Right hindlimb (tissue), 1 donor: ENCODE data around the gene NEFH.
"Not testable (repeated sequence)": the region's sequence is repeated elsewhere in the genome, so short reads cannot be mapped to it uniquely, and the experiment has no call there.

Experiments
- DNase-seq: peaks from one replicate; pipeline ENCODE4 v3.0.0-alpha.2; 2018

NEFH gene

DNA sequence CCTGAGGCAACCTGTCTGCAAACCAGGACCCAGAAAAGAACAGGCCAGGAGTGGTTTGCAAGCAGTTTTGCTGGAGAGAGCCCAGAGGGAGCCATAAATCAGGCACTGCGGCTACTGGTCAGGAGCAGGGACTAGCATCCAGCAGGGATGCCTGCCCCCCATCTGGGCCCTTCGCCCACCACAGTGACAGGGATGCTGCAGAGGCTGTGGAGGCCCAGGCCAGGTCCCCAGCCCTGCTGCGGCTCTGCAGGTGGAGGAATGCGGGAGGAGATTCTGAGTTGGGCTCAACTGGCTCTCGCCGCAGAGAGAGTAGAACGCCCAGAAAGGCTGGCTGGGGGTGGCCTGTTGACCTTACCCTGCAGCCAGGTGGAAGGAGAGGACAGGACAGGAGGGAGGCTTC lies 16.4 kb upstream of the NEFH start:
- DNase-seq = no peak

DNA sequence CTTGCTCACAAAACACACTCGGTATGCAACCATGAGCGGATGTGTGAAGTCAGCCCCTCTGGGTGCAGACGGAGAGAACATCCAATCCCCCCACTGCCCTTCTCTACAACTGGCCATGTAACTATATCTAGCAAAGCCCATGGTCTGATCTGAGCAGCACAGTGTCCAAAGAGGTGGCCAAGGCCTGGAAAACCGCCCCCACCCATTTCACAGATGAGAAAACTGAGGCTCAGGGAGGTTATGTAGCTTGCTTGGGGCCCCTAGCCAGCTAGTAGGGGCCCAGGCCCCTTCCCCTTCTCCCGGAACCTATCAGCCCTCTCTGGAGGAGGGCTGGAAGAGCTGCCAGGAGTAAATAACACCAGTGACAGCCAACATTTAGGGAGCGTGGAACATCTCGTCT lies 15.4 kb upstream of the NEFH start:
- DNase-seq = no peak

DNA sequence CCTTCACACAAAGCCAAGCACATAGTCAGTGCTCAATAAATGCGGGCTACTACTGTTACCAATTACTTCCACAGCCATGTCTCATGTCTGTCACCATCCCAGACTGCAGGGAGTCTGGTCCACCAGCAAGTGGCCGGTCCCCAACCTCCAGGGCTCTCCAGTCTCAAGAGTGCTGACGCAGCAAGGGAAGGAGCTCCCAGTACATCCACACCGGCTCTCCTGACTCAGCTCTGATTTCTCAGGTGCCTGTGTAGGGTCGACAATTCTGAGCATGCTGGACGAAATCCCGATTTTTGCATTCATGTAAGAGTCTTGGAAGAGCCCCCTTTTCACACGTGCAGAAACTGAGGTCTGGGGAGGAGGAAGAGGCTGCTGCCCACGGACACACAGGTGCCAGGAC lies 10.3 kb upstream of the NEFH start:
- DNase-seq = no peak

DNA sequence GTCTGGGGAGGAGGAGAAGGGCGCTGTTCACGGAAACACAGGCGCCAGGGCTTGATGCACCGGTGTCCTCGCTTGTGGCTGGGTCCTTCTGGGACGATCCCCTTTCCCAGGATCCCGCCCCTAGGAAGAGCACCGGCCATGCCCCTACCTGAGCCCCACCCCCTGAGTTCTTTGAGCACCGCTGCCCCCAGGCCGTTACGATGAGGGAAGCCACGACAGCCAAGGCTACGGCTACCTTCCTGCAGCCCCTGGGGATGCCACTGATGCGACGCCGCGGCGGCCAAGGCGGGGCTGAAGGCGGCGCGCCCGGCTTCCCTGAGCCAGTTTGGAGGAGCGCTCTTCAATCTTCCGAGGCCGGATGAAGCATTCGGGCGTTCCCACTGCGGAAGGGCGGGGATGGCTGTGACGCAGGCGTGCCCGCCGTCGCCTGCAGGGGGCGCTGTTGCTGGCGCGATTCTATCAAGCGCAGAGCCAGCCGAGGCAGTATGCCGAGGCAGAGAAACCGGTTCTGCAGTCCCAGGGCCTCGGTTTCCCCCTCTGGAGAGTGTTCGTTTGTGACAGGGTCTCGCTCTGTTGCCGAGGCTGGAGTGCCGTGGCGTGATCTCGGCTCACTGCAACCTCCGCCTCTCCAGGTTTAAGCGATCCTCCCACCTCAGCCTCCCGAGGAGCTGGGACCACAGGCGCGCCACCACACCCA lies 9.7 kb upstream of the NEFH start:
- DNase-seq = peak; percentile 62

DNA sequence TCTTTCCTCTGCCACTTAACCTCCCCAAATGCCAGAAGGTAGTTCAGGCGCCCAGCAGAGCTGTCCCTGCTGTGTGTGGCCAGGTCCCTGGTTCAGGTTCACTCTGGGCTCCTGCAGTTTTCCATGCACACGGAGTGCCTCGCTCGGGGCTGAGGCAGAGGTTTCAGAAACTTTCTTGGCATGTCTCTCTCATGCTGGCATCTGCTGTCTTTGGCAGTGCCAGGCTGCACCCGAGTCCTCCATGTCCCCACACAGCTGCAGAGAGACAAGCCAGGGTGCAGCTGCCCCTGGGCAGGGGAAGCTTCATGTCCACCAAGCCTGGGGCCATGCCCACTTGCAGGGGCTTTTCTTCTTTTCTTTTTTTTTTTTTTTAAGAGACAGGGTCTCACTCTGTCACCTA lies 7.0 kb upstream of the NEFH start:
- no peak for DNase-seq

DNA sequence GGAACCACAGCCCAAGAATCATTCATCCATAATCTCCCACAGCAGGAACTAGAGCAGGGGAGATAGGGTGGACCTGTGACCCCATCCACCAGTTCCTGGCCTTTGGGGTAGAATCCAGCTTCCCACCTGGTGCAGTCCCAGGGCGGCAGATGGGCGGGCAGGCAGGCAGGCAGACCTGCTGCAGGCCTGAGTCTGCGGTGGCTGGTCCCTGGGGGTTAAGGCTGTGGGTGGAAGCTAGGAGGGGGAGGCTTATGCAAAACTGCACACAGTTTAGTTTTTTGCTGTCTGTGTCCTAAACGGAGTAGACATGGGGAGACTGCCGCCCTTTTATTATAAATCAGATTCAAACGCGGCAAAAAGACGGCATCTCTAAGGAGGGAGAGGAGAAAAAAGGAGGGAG lies 4.5 kb upstream of the NEFH start:
- DNase-seq = no peak

DNA sequence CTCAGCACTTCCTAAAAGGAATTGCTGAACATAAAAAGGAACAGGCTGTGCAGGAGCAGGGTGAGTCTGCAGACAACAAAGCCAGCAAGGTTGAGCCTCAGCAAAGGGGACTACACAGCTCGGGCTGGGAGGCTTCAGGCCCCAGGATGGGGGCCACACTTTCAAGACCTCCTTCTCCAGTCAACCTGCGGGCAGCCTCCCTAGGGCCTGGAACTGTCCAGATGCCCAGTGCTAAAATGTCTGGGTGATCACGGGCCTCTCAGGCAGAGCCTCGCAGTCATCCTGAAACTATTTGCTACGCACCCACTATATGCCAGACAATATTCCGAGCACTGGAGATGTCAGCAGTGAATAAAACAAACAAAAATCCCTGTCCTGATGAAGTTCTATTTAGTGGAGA lies 3.9 kb upstream of the NEFH start:
- no peak for DNase-seq

DNA sequence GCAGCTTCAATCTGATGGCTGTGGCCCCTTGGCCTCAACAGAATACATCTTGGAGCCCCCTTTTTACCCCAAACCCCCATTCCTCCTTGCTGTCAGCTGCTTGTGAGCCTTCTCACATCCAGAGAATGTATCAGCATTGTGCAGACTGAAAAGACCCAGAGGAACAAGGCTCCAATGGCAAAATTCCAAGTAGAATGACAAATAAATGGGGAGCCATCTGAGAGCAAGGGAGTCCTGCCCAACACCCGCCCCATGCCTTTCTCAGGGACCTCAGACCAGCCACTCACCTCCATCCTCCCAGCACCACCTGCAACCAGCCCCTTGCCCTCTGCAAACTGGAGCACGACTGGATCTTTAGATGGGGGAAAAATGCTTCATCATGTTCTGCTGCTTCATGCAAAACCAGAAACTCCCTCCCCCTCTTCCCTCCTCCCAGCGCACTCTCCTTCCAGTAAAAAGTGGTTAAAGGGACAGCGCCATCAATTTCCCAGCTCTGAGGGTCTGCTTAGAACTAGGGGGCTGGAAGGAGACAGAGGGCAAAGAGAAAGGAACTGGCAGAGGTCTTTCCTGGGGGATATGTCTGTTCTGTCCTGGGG lies 2.2 kb upstream of the NEFH start:
- no peak for DNase-seq

DNA sequence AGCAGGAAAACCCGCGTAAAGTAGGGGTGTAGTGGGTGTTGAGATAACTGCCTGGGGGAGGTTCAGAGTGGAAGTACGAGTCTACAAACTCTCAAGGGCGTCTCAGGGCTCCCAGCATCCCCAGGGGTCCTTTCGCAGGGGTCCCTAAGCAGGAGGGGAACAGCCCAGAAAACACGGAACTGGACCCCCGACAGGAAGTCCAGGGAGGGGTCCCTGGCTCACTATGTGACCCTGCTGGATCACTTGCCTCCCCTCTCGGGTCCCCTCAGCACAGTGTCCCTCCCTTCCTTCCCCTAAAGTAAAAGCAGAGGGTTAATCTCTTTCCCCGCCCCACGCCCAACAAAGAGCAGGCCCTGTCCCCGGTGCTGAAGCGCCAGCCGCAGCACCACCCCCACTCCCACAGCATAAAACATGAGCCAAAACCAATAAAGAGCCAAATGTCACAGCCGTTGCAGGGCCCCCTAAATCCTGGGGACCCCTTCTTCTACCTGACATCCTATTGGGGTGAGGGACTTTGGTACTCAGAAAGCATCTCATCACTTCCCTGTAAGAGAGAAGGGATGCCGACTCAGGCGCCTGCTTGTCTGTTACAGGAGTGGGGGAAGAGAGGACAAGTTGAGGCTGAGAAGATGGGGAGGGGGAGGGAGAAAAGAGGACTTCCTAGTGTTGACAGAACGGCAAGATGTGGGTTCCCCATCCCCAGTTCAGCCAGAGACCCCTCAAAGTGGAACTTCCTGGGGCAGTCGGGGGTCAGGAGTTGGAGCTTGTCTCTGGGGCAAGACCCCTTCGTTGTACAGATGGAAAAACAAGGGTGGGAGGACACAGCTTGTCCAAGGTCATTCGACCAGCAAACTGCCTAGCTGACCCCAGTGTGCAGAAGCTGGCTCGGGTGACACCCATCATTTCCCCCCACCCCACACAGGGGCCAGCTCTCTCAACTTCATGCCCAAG lies 1.4 kb upstream of the NEFH start:
- peak; percentile 57 for DNase-seq

DNA sequence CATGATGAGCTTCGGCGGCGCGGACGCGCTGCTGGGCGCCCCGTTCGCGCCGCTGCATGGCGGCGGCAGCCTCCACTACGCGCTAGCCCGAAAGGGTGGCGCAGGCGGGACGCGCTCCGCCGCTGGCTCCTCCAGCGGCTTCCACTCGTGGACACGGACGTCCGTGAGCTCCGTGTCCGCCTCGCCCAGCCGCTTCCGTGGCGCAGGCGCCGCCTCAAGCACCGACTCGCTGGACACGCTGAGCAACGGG lies 169 bp downstream of the NEFH start:
- DNase-seq = no peak

DNA sequence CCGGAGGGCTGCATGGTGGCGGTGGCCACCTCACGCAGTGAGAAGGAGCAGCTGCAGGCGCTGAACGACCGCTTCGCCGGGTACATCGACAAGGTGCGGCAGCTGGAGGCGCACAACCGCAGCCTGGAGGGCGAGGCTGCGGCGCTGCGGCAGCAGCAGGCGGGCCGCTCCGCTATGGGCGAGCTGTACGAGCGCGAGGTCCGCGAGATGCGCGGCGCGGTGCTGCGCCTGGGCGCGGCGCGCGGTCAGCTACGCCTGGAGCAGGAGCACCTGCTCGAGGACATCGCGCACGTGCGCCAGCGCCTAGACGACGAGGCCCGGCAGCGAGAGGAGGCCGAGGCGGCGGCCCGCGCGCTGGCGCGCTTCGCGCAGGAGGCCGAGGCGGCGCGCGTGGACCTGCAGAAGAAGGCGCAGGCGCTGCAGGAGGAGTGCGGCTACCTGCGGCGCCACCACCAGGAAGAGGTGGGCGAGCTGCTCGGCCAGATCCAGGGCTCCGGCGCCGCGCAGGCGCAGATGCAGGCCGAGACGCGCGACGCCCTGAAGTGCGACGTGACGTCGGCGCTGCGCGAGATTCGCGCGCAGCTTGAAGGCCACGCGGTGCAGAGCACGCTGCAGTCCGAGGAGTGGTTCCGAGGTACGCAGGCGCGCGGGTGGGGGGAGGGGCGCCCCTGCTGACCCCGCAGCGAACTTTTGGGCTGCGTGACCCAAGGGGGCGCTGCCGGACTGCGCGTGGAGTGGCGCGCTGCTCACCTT lies 670 bp downstream of the NEFH start:
- peak; percentile 80 for DNase-seq

DNA sequence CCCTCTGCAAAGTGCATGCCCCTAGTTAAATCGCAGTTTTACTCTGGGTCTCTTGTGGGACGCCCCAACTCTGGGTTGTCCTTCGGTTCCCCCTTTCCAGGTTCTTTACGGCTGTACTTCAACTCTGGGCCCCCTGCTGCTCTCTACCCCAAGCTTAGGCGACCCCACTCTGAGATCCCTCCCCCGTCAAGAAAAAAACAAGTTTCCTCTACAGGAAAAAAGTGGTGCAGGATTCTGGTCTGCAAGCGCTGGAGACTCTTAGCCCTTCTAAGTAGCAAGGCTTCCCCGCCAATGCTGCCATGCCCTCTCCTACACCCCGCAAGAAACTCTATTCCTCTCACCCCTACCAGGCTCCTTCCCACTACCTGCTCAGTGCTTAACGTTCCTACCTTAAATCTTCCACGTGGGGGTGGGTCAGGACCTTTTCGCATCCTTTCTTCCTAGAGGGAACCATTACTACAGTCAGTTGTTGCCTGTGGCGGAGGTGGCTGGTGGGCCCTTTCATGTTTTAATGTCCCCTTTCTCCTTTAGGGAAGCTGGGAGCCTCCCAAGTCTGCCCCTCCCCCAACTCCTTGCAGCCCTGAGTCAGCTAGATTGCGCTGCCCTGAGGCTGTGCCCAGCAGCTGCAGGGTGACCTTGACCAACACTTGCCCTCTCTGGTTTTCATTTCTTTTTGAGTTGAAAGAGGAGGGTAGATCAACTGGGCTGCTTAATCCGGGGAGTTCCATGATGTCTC lies 1.4 kb downstream of the NEFH start:
- no peak for DNase-seq

DNA sequence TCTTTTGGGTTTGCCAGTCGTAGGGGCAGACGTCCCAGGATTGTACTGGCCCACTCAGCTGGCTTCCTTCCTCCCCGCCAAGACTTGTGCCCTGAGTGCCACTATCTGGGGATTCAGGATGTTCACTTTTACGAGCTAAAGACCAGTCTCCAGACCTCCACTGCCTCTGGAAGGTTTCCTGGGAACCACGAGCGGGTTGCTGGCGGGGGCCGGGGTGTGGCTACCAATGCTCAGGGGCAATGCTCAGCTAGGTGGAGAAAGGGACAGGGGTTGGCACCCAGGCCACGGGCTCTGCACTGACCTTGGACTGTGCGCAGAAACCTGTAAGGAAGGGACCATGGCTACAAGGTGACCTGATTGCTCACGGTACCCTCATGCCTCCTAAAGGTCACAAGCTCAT lies 2.2 kb downstream of the NEFH start:
- no peak for DNase-seq

DNA sequence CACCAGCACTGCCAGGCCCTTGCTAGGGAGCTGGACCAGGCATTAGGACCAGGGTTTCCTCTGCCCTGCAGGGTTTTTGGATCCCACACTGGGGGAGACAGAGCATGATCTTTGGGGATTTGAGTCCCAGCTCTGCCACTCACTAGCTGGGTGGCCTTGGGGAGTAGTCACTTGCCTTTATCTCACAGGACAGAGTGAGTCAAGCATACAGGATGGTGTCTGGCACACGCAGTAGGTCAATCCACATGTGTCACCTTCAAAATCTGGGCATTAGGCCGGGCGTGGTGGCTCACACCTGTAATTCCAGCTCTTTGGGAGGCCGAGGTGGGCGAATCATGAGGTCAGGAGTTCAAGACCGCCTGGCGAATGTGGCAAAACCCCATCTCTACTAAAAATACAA lies 2.7 kb downstream of the NEFH start:
- DNase-seq = no peak

DNA sequence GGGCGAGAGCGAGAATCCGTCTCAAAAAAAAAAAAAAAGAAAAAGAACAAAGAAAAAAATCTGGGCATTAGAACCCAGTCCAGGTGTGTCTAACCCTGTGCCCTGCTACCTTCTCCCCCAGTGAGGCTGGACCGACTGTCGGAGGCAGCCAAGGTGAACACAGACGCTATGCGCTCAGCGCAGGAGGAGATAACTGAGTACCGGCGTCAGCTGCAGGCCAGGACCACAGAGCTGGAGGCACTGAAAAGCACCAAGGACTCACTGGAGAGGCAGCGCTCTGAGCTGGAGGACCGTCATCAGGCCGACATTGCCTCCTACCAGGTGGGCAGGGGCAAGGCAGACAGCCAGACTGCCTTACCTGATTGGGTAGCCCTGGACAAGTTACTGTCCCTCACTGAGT lies 3.2 kb downstream of the NEFH start:
- DNase-seq = no peak

DNA sequence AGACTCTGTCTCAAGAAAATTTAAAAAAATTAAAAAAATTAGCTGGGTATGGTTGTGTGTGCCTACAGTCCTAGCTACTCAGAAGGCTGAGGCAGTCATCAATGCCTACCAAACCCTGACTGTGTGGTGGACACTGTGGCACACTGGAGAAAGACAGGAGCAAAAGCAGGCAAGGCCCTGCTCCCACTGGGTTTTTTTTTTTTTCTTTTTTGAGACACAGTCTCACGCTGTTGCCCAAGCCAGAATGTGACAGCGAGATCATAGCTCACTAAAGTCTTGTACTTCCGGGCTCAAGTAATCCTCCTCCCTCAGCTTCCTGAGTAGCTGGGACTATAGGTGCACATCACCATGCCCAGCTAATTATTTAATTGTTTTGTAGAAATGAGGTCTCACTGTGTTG lies 4.6 kb downstream of the NEFH start:
- DNase-seq = no peak

DNA sequence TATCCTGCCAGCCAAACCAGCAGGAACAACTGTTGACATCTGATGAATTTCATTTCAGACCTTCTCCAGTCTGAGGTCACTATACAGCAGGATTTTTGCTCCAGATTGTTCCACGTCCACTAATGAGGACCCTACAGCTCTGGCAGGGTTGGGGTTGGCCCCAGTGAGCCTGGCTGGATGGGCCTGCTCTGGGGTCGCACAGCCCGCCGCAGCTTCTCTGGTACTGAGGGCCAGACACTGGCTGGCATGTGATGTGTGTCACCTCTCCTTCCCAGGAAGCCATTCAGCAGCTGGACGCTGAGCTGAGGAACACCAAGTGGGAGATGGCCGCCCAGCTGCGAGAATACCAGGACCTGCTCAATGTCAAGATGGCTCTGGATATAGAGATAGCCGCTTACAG lies 5.4 kb downstream of the NEFH start:
- no peak for DNase-seq

DNA sequence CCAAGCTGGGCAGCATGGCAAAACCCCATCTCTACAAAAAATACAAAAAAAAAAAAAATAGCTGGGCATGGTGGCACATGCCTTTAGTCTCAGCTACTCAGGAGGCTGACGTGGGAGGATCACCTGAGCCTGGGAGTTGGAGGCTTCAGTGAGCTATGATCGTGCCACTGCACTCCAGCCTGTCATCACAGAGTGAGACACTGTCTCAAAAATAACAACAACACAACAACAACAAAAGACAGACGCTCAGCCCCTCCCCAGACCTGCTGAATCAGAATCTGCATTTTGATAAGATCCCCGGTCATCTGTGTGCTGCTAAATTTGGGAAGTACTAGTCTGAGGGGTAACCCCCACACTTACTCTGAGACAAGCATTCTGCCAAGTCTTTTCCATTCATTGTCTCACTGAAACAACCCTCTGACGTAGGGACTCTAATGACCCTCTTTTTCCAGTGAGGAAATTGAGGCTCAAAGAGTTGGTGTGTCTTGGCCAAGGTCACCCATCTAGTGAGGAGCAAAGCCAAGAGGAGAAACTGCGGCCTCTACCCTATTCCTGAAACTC lies 7.5 kb downstream of the NEFH start:
- DNase-seq = no peak

DNA sequence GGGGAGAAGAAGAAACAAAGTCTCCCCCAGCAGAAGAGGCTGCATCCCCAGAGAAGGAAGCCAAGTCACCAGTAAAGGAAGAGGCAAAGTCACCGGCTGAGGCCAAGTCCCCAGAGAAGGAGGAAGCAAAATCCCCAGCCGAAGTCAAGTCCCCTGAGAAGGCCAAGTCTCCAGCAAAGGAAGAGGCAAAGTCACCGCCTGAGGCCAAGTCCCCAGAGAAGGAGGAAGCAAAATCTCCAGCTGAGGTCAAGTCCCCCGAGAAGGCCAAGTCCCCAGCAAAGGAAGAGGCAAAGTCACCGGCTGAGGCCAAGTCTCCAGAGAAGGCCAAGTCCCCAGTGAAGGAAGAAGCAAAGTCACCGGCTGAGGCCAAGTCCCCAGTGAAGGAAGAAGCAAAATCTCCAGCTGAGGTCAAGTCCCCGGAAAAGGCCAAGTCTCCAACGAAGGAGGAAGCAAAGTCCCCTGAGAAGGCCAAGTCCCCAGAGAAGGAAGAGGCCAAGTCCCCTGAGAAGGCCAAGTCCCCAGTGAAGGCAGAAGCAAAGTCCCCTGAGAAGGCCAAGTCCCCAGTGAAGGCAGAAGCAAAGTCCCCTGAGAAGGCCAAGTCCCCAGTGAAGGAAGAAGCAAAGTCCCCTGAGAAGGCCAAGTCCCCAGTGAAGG lies 9.2 kb downstream of the NEFH start:
- not testable (repeated sequence) for DNase-seq

DNA sequence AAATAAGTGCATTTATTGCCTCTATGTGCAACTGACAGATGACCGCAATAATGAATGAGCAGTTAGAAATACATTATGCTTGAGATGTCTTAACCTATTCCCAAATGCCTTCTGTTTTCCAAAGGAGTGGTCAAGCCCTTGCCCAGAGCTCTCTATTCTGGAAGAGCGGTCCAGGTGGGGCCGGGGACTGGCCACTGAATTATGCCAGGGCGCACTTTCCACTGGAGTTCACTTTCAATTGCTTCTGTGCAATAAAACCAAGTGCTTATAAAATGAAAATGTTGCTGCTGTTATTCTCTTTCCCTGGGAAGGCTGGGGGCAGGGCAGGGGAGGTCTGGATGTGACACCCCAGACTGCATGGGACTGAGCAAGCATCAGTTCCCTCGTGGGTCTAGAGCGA lies 11.0 kb downstream of the NEFH start:
- no peak for DNase-seq

DNA sequence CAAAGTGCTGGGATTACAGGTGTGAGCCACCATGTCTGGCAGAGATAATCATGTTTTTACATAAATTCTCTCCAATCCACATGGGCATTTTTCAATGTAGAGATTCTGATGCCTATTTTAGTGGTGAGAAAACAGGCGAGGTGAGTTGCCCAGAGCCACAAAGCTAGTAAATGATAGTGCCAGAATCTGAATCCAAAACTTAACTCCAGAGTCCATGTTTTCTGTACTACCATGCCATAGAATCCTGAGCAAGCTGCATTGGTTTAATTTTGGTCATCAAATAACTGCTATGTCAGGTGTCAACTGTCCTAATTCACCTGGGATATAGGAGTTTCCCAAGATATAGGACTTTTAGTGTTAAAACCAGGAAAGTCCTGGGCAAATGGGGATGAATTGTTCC lies 13.6 kb downstream of the NEFH start:
- DNase-seq = no peak

DNA sequence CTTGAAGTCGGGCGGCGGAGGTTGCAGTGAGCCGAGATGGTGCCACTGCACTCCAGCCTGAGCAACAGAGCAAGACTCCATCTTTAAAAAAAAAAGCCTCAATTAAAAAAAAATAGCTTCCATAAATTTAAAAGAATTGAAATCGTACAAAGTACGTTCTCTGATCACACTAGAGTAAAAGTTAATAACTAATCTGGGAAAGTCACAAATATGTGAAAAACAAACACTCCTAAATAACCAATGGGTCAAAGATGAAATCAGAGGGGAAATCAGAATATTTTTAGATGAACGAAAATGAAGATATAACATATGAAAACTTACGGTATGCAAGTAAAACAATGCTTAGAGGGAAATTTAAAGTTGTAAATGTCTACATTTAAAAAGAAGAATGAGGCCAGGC lies 19.8 kb downstream of the NEFH start:
- no peak for DNase-seq
